ENCODE data around the gene KIRREL2.

KIRREL2 gene

GRCh38 chr19:35841961-35842595, 14.6 kb upstream of the KIRREL2 start:
- Histone ChIP-seq H3K4me1 (peaks cover 0 to 13% (median 11%) of the 10 kb centered on the region in 4 donors), H3K27me3 (peaks cover 0 to 50% of the 10 kb centered on the region in 2 donors), H3K9me3 (peaks cover 0 to 9% (median 9%) of the 10 kb centered on the region in 3 donors), H3K36me3 (no peaks in the 10 kb centered on the region), H3K4me3 (no peak overlapping the region), H3K27ac (no peak overlapping the region)
- intact Hi-C loops (cut with DNase I; ENCODE audit: low total_unique reads): no loop called here
- no peak for DNase-seq
- TF ChIP-seq CTCF (IDR thresholded peaks at IDR 0.05): no peak

- no peak for DNase-seq
- Histone ChIP-seq H3K4me3 (no peak overlapping the region), H3K4me1 (peaks cover 0 to 13% (median 11%) of the 10 kb centered on the region in 4 donors), H3K27ac (no peak overlapping the region), H3K9me3 (peaks cover 0 to 9% (median 9%) of the 10 kb centered on the region in 3 donors), H3K27me3 (peaks cover 0 to 55% of the 10 kb centered on the region in 2 donors), H3K36me3 (no peaks in the 10 kb centered on the region)
- no peak for TF ChIP-seq CTCF (IDR thresholded peaks at IDR 0.05)
- intact Hi-C loops (cut with DNase I; ENCODE audit: low total_unique reads): no loop called here
Observed at GRCh38 chr19:35842666-35843272, 13.9 kb upstream of the KIRREL2 start.

DNA sequence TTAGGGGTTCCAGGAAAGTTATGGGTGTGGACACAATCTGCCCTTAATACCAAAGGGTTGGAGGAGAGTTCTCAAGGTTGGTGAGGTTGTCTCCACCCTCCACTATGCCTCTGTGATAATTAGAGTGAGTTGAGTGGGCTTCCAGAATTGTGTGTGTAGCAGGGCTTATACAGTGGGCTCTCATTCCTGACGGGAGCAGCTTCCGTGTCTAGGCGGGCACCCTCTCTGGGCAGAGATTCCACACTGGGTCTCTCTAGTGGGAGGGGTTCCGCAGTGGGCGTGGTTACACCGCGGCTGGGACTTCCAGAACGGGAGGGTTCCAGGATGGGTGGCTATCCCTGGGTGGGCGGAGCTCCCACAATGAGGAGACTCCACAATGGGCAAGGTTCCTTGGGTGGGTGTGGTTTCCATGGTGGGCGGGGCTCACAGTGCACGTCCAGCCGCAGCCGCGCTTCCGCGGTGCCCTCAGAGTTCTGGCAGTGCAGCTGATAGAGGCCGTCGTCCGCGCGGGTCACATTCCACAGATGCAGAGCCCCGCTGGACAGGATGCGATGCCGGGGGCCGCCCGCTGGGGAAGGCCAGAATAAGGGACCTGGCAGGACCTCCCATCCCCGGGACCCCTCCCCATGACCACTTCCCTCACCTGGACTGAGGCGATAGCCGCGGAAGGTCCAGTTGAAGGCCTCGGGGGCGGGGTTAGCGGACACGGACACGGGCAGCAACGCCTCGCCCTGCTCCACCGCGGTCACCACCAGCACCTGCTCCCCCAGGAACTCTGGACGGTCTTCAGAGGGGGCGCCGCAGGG, 12.8 kb upstream of the KIRREL2 start:
- Histone ChIP-seq H3K4me3 (no peak overlapping the region), H3K9me3 (peaks cover 0 to 9% (median 7%) of the 10 kb centered on the region in 3 donors), H3K36me3 (no peaks in the 10 kb centered on the region), H3K27ac (no peak overlapping the region), H3K4me1 (peaks cover 0 to 13% (median 11%) of the 10 kb centered on the region in 4 donors), H3K27me3 (peaks cover 0 to 66% of the 10 kb centered on the region in 2 donors)
- TF ChIP-seq CTCF (IDR thresholded peaks at IDR 0.05): no peak
- DNase-seq: no peak
- intact Hi-C loops (cut with DNase I; ENCODE audit: low total_unique reads): no loop called here

DNA sequence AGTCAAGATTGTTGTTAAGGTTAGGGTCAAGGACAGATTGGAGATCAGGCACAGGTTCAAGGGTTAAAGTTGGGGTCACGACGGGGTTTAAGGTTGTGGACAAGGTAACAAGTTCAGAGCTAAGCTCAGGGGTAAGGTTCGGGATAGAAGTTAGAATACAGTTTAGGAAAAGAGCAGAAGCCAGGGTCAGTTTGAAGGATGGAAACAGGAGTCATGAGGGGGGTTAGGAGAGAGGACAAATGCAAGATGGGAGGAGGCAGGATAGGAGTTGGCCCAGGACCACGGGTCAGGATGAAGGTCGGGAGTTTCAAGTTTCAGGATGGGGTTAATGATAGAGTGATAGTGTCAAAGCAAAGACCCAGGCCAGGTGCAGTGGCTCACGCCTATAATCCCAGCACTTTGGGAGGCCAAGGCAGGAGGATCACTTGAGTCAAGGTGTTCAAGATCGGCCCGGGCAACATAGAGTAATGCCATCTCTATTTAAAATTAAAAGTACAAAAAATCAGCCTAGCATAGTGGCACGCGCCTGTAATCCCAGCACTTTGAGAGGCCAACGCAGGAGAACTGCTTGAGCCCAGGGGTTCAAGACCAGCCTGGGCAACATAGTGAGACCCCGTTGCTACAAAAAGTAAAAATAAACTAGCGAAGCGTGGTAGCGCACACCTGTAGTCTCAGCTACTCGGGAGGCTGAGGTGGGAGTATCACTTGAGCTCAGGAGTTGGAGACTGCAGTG, 12.1 kb upstream of the KIRREL2 start:
- intact Hi-C loops (cut with DNase I; ENCODE audit: low total_unique reads): no loop called here
- peaks cover 0 to under 1% (median 0%) of the 10 kb centered on the region in 3 donors for H3K9me3 ChIP-seq
- H3K36me3 ChIP-seq: no peaks in the 10 kb centered on the region
- no peak for TF ChIP-seq CTCF (IDR thresholded peaks at IDR 0.05)
- H3K27me3 ChIP-seq: peaks cover 0 to 74% of the 10 kb centered on the region in 2 donors
- H3K27ac ChIP-seq: no peak overlapping the region
- peaks cover 0 to 13% (median 11%) of the 10 kb centered on the region in 4 donors for H3K4me1 ChIP-seq
- DNase-seq: no peak
- no peak overlapping the region for H3K4me3 ChIP-seq
